Measurements from ENCODE around the gene ZBP1. TPM values are rescaled to one million over a fixed set of nuclear protein-coding genes. Genes with fewer than 3 reads are reported as not detected.

ZBP1 gene
- polyA plus RNA-seq, 1 experiment, result not detected

DNA sequence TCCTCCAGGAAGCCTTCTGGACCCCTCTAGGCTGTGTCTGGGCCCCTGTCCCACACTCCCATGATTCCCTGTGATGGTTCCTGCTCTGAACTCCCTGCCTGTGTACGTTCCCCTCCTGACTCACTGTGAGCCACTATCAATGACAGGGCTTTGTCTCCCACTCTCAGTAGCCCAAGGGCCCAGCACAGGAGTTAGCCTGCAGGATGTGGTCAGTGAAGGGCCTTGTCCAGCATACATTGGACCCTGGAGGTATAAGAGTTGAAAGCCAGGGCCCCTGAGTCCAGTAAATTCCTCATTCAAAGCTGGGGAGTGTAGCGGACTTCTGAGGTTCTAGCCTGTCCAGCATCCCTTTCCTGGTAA lies 19.0 kb downstream of the ZBP1 start:
- CTCF ChIA-PET, result interaction anchor here (0.7 to 2.3 kb wide), 4 partner anchors 478 to 610 kb away, joined by 3 to 8 read pairs (median 6); no protein-coding TSS in a partner anchor
- H3K27me3 ChIP-seq (ENCODE audit: control insufficient read depth, insufficient read depth, low read length), result peaks cover 5% of the 10 kb centered on the region
- TF ChIP-seq, protein P1, sequence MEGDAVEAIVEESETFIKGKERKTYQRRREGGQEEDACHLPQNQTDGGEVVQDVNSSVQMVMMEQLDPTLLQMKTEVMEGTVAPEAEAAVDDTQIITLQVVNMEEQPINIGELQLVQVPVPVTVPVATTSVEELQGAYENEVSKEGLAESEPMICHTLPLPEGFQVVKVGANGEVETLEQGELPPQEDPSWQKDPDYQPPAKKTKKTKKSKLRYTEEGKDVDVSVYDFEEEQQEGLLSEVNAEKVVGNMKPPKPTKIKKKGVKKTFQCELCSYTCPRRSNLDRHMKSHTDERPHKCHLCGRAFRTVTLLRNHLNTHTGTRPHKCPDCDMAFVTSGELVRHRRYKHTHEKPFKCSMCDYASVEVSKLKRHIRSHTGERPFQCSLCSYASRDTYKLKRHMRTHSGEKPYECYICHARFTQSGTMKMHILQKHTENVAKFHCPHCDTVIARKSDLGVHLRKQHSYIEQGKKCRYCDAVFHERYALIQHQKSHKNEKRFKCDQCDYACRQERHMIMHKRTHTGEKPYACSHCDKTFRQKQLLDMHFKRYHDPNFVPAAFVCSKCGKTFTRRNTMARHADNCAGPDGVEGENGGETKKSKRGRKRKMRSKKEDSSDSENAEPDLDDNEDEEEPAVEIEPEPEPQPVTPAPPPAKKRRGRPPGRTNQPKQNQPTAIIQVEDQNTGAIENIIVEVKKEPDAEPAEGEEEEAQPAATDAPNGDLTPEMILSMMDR (IDR thresholded peaks at IDR 0.05; ENCODE audit: low read depth, low read length), result no peak
- no peak overlapping the region for H3K4me3 ChIP-seq (ENCODE audit: low read depth, low read length)
- H3K27ac ChIP-seq (ENCODE audit: low read depth, low read length), result no peak overlapping the region
- no peak for DNase-seq (ENCODE audit: low read depth, low spot score)
- POLR2A ChIA-PET, result no interaction called here
- H3K9me3 ChIP-seq (ENCODE audit: control insufficient read depth, insufficient read depth, low read length), result no peaks in the 10 kb centered on the region

DNA sequence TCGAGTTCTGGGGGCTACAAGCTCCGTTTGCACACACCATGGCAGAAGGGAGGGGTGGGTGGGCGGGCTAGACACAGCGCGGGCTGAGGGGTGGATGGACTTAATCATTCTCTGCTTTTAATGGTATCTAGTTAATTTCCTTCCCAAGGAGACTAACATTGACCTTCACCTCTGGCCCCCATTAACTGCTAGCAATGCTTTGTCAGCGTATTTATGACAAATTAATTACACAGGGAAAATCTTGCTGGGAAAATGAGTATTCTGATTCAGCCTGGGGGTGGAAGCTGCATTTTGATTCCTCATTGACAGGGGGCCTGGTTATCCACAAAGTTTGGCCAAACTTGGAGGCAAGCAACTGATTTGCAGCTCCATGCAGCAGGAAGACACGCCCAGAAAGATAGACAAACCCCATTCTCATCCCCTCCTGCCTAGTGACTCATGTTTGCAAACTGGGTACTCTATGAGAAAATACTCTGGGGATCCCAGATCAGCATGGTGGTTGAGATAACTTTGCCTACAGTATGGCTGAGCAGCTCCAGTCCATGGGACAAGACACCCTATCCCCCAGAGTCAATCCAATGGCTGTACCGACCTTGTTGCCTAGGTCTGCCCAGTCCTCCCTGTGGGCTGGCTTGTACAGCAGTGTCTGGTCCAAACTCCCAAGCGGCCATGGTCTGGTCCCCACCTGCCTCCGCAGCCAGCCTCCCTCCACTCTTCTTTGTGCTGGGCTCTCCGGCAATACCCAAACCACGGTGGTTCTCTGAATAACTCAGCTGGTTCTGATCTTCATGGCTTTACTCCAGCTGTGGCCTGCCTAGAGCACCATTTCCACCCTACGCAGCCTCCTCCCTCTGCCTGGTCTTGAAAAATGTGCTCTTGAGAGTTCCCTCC lies 19.7 kb downstream of the ZBP1 start:
- CTCF ChIA-PET, result interaction anchor here (0.6 to 10.2 kb wide), 7 partner anchors 66 to 1487 kb away, joined by 3 to 114 read pairs (median 4); no protein-coding TSS in a partner anchor
- POLR2A ChIA-PET, result no interaction called here
- TF ChIP-seq, protein P1 (IDR thresholded peaks at IDR 0.05; ENCODE audit: low read depth, low read length), result no peak
- no peaks in the 10 kb centered on the region for H3K9me3 ChIP-seq (ENCODE audit: control insufficient read depth, insufficient read depth, low read length)
- peaks cover 5% of the 10 kb centered on the region for H3K27me3 ChIP-seq (ENCODE audit: control insufficient read depth, insufficient read depth, low read length)
- no peak overlapping the region for H3K27ac ChIP-seq (ENCODE audit: low read depth, low read length)
- DNase-seq (ENCODE audit: low read depth, low spot score), result no peak
- H3K4me3 ChIP-seq (ENCODE audit: low read depth, low read length), result no peak overlapping the region

- no peak for DNase-seq (ENCODE audit: low read depth, low spot score)
- ChIA-PET CTCF (interaction anchor here (0.6 to 10.2 kb wide), 9 partner anchors 15 to 757 kb away, joined by 3 to 114 read pairs (median 4); no protein-coding TSS in a partner anchor), POLR2A (no interaction called here)
- peaks cover 5% of the 10 kb centered on the region for H3K27me3 ChIP-seq (ENCODE audit: control insufficient read depth, insufficient read depth, low read length)
- no peak overlapping the region for H3K27ac ChIP-seq (ENCODE audit: low read depth, low read length)
- H3K9me3 ChIP-seq (ENCODE audit: control insufficient read depth, insufficient read depth, low read length), result no peaks in the 10 kb centered on the region
- TF ChIP-seq, protein P1 (IDR thresholded peaks at IDR 0.05; ENCODE audit: low read depth, low read length), result no peak
- H3K4me3 ChIP-seq (ENCODE audit: low read depth, low read length), result no peak overlapping the region
Observed at GRCh38 chr20:57598491-57598890, 21.7 kb downstream of the ZBP1 start.

DNA sequence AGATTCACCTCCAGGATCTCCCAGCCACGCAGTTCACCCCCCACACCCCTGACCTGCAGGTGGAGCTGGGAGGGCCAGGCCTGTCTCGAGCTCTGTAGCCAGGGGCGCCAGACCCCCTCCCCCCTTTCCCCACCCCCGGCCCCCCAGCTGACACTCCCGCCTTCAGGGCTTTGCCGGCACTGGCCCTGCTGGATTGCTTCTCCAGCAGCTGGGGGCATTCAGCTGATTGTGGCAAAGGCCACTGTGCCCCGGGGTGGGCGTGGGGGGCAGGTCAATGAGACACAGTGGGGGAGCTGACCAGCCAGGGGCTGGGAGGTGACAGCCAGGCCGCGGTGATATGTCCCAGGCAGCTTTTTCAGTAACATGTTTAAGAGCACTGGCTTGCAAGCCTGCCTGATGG lies 22.2 kb downstream of the ZBP1 start:
- ChIA-PET CTCF (interaction anchor here (0.7 to 10.2 kb wide), 8 partner anchors 15 to 757 kb away, joined by 3 to 114 read pairs (median 8); no protein-coding TSS in a partner anchor), POLR2A (no interaction called here)
- H3K27ac ChIP-seq (ENCODE audit: low read depth, low read length), result no peak overlapping the region
- H3K9me3 ChIP-seq (ENCODE audit: control insufficient read depth, insufficient read depth, low read length), result no peaks in the 10 kb centered on the region
- TF ChIP-seq, protein P1 (IDR thresholded peaks at IDR 0.05; ENCODE audit: low read depth, low read length), result no peak
- no peak for DNase-seq (ENCODE audit: low read depth, low spot score)
- H3K27me3 ChIP-seq (ENCODE audit: control insufficient read depth, insufficient read depth, low read length), result peaks cover 5% of the 10 kb centered on the region
- H3K4me3 ChIP-seq (ENCODE audit: low read depth, low read length), result no peak overlapping the region

All from AG04450 (cell line).